HCT116 (cell line): ENCODE results near the gene AMPD3. TPM values are rescaled to one million over a fixed set of nuclear protein-coding genes. Genes with fewer than 3 reads are reported as not detected.

ENCODE experiments used
- ATAC-seq: fragments of 200-7000 bp; cut with Tn5 transposase; 2 replicates; pipeline ENCODE4 v1.9.1; 2020; ENCODE audit warnings: mild to moderate bottlenecking, moderate library complexity
- BruUV-seq: library from RNA; stranded (reverse); fragments of 400-500 nt; replicated peaks from 2 replicates; lab custom pipeline; 2021; lab: Mats Ljungman, UMichigan
- CTCF ChIA-PET: fragments of 300-600 bp; sonication (Branson Sonifier 250); formaldehyde crosslinking; loops from one replicate; lab custom pipeline; 2021; ENCODE audit warnings: antibody characterized with exemption; lab: Charles Lee
- POLR2A ChIA-PET: fragments of 300-600, 350-600 bp; sonication (Branson Sonifier 250); formaldehyde crosslinking; loops from one replicate; lab custom pipeline; 2021; ENCODE audit warnings: antibody characterized with exemption; lab: Charles Lee
- RAD21 ChIA-PET, 2 experiments: fragments of 300-600 bp; sonication (Branson Sonifier 250); formaldehyde crosslinking; loops; one replicate each; lab custom pipeline; 2023; ENCODE audit warnings: low total read pairs in 2 of 2; ENCODE audit not compliant: uncharacterized antibody in 2 of 2, unreplicated experiment in 2 of 2, low non-redundant PET in 1 of 2; lab: Charles Lee
- DNase-seq: peaks from one replicate; pipeline ENCODE4 v3.0.0-alpha.2; 2010; ENCODE audit warnings: low read depth, low spot score
- H2AFZ ChIP-seq: fragments of 200-600 bp; shearing (Covaris generic), sonication (generic); 2 replicates; pipeline ENCODE4 v1.6.1; 2017; ENCODE audit warnings: low read depth, mixed run types, mixed read lengths, antibody characterized with exemption, low read length; ENCODE audit not compliant: poor library complexity, severe bottlenecking
- H3K27ac ChIP-seq: 2 replicates; pipeline ENCODE4 v1.5.1; 2012; ENCODE audit warnings: low read depth, low read length
- H3K27me3 ChIP-seq: fragments of 200-600 bp; sonication (generic); 2 replicates; pipeline ENCODE4 v1.6.1; 2016; ENCODE audit warnings: mixed run types, low read length, mixed read lengths; ENCODE audit not compliant: insufficient read depth
- H3K36me3 ChIP-seq, 2 experiments: fragments of 200-500 bp in 1 of 2; fragments of 200-600 bp in 1 of 2; sonication (Bioruptor generic) in 1 of 2; sonication (generic) in 1 of 2; 2 replicates each; pipeline versions ENCODE4 v1.5.1 to v1.6.1; 2014 to 2016; ENCODE audit warnings: low read length in 2 of 2, inconsistent platforms in 1 of 2, mixed read lengths in 1 of 2, mixed run types in 1 of 2; ENCODE audit not compliant: insufficient read depth in 2 of 2, control insufficient read depth in 1 of 2
- H3K4me1 ChIP-seq, 2 experiments: fragments of 200-600 bp in 1 of 2; sonication (generic) in 1 of 2; 2 replicates each; pipeline versions ENCODE4 v1.5.1 to v1.6.1; 2012 to 2017; ENCODE audit warnings: low read length in 2 of 2, inconsistent platforms in 1 of 2, mild to moderate bottlenecking in 1 of 2, mixed read lengths in 1 of 2, mixed run types in 1 of 2, moderate library complexity in 1 of 2; ENCODE audit not compliant: insufficient read depth in 2 of 2, control insufficient read depth in 1 of 2
- H3K4me2 ChIP-seq: fragments of 200-600 bp; sonication (generic); 2 replicates; pipeline ENCODE4 v1.6.1; 2017; ENCODE audit warnings: mixed run types, low read length, mixed read lengths
- H3K4me3 ChIP-seq, 2 experiments: fragments of 200-600 bp in 1 of 2; sonication (generic) in 1 of 2; replicated peaks in 1 of 2; 2 replicates each; pipeline ENCODE4 v1.5.1; 2011 to 2016; ENCODE audit warnings: low read length in 2 of 2, control low read depth in 1 of 2, low read depth in 1 of 2, mild to moderate bottlenecking in 1 of 2, mixed read lengths in 1 of 2, mixed run types in 1 of 2
- H3K79me2 ChIP-seq: fragments of 200-600 bp; sonication (generic); 2 replicates; pipeline ENCODE4 v1.6.1; 2017; ENCODE audit warnings: mild to moderate bottlenecking, mixed run types, low read length, moderate library complexity, mixed read lengths; ENCODE audit not compliant: insufficient read depth
- H3K9ac ChIP-seq: fragments of 200-600 bp; sonication (generic); 2 replicates; pipeline ENCODE4 v1.6.1; 2016; ENCODE audit warnings: low read length, mixed read lengths
- H3K9me2 ChIP-seq: fragments of 200-600 bp; sonication (generic), shearing (Covaris generic); 2 replicates; pipeline ENCODE4 v1.6.1; 2017; ENCODE audit warnings: mixed run types, mild to moderate bottlenecking, moderate library complexity; ENCODE audit not compliant: insufficient read depth
- H3K9me3 ChIP-seq, 2 experiments: fragments of 200-500 bp in 1 of 2; fragments of 200-600 bp in 1 of 2; sonication (Bioruptor generic) in 1 of 2; sonication (generic) in 1 of 2; 2 replicates each; pipeline ENCODE4 v1.6.1; 2014 to 2017; ENCODE audit warnings: low read length in 2 of 2, mixed read lengths in 2 of 2, inconsistent platforms in 1 of 2, low read depth in 1 of 2, mild to moderate bottlenecking in 1 of 2, mixed run types in 1 of 2, moderate library complexity in 1 of 2; ENCODE audit not compliant: control insufficient read depth in 1 of 2, insufficient read depth in 1 of 2
- H4K20me1 ChIP-seq: fragments of 200-600 bp; sonication (generic), shearing (Covaris generic); 2 replicates; pipeline ENCODE4 v1.6.1; 2017; ENCODE audit warnings: mixed run types, mild to moderate bottlenecking, moderate library complexity; ENCODE audit not compliant: insufficient read depth
- ATF3 ChIP-seq: IDR thresholded peaks from 2 replicates; pipeline ENCODE4 v1.6.1; 2012
- CBX3 ChIP-seq: IDR thresholded peaks from 2 replicates; pipeline ENCODE4 v1.6.1; 2012; ENCODE audit warnings: low read depth
- CEBPB ChIP-seq: IDR thresholded peaks from 2 replicates; pipeline ENCODE4 v1.6.1; 2012; ENCODE audit warnings: low read depth
- REST ChIP-seq: IDR thresholded peaks from 2 replicates; pipeline ENCODE4 v1.6.1; 2012; ENCODE audit warnings: low read depth
- TCF7L2 ChIP-seq: IDR thresholded peaks from 2 replicates; pipeline ENCODE4 v1.7.0; 2011; ENCODE audit warnings: borderline replicate concordance, inconsistent platforms; ENCODE audit not compliant: insufficient read depth, insufficient read length; ENCODE audit errors: extremely low read depth
- ZFX ChIP-seq: fragments of 450-650 bp; IDR thresholded peaks from 2 replicates; pipeline ENCODE4 v1.6.1; 2017
- ZNF274 ChIP-seq: fragments of 200-500 bp; sonication (Bioruptor generic); IDR thresholded peaks from 2 replicates; pipeline ENCODE4 v1.6.1; 2014; ENCODE audit warnings: mild to moderate bottlenecking, low read depth, low read length, inconsistent platforms
- intact Hi-C: fragments of 100-400 bp; cut with micrococcal nuclease; formaldehyde crosslinking; loops from 2 replicates; pipeline ENCODE4 v1.10.0; 2022
- total RNA-seq: library from RNA; stranded (reverse); gene quantifications from one replicate; pipeline ENCODE4 v1.2.1, GENCODE V29; 2021; ENCODE audit not compliant: unreplicated experiment

AMPD3 gene
- total RNA-seq, 1 experiment from 2014 or later = 25.9 TPM

- Histone ChIP-seq H3K9ac (no peak overlapping the region), H3K9me3 (no peaks in the 10 kb centered on the region), H3K36me3 (no peaks in the 10 kb centered on the region), H3K27me3 (no peaks in the 10 kb centered on the region), H3K4me3 (no peak overlapping the region), H3K4me1 (peaks cover 5 to 27% of the 10 kb centered on the region in 2 experiments), H2AFZ (no peak overlapping the region), H3K79me2 (no peaks in the 10 kb centered on the region), H3K9me2 (no peaks in the 10 kb centered on the region), H3K27ac (no peak overlapping the region), H4K20me1 (no peaks in the 10 kb centered on the region), H3K4me2 (no peak overlapping the region)
- POLR2A ChIA-PET = interaction anchor here (1.4 kb wide), 1 partner anchor 7 kb away, joined by 4 read pairs; the partner anchor contains the start of gene AMPD3
- RAD21 ChIA-PET = no interaction called here
- intact Hi-C loops = no loop called here
- CTCF ChIA-PET = no interaction called here
- DNase-seq (no peak), ATAC-seq (no peak)
- no TSS peak for BruUV-seq
- no peak for TF ChIP-seq CEBPB
- no peak for TF ChIP-seq REST
- TF ChIP-seq TCF7L2 = no peak
- no peak for TF ChIP-seq ZNF274
- TF ChIP-seq ZFX = no peak
- TF ChIP-seq ATF3 = no peak
- no peak for TF ChIP-seq CBX3
Measured at GRCh38 chr11:10447445-10447844, 7.6 kb upstream of the AMPD3 start.
